Subcutaneous adipose tissue (tissue), 4 donors: ENCODE results near the gene IRF2BPL. TPM values are rescaled to one million over a fixed set of nuclear protein-coding genes. Genes with fewer than 3 reads are reported as not detected.

Source experiments
- CTCF ChIP-seq: fragments of 450-650 bp; IDR thresholded peaks from one replicate; pipeline ENCODE4 v1.5.1; 2016; ENCODE audit warnings: low read depth, mild to moderate bottlenecking, control low read depth, antibody characterized with exemption, moderate library complexity
- total RNA-seq, 4 donors: library from RNA; depleted of rRNA; stranded (reverse); fragments of >200 nt; gene quantifications; one replicate each; pipeline ENCODE4 v1.1.0, GENCODE V29; 2016

Gene IRF2BPL
- total RNA-seq, 4 donors from 2014 or later = 14.0 to 76.7 (median 26.1) TPM

GRCh38 chr14:76986231-76986565 is 42.3 kb downstream of the IRF2BPL start:
- no peak for TF ChIP-seq CTCF

- TF ChIP-seq CTCF = no peak
These were observed 42.8 kb downstream of the IRF2BPL start for GRCh38 chr14:76985540-76986230.

DNA sequence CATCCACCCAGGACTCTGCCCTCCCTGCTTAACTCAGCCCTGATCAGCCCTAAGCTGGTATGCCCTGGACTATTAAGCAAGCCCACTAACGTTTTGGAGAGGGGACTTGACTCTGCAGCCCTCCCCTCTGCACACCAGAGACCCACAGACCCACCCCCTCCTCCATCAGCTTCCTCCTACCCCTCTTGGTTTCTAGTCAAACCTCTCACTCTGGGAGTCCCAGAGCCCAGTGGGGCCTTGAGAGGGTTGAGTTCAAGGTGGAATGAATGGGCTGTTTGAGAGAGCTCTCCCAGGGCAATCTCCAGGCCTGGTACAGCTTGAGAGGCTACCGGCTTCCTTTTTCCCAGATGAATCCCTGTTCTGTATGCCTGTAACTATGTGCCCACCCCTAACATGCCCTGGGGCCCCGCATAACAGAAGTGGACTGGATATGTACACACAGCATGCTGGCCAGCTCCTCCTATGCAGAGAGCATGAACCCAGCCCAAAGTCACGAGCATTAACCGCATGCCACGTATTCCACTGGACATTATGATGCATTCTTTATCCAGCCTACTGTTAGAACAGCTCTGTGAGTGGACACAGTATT is 43.6 kb downstream of the IRF2BPL start:
- TF ChIP-seq CTCF = no peak

- no peak for TF ChIP-seq CTCF
These were observed 44.2 kb downstream of the IRF2BPL start for GRCh38 chr14:76984297-76984696.

GRCh38 chr14:76981670-76982069 is 46.8 kb downstream of the IRF2BPL start:
- TF ChIP-seq CTCF = no peak

GRCh38 chr14:76977793-76978720 is 50.5 kb downstream of the IRF2BPL start:
- TF ChIP-seq CTCF = no peak
